ENCODE results near the gene SAMD13.
A peak's percentile ranks its signal among the peaks of the same experiment; 100 is the strongest.

SAMD13 gene

GRCh38 chr1:84370266-84370665 is 68.8 kb downstream of the SAMD13 start:
- FAIRE-seq (no peak), DNase-seq (ENCODE audit: low spot score) (no peak)

- DNase-seq (ENCODE audit: low spot score) (no peak), FAIRE-seq (no peak)
Observed at GRCh38 chr1:84370831-84371394, 69.4 kb downstream of the SAMD13 start.

GRCh38 chr1:84373436-84374141 is 72.1 kb downstream of the SAMD13 start:
- FAIRE-seq (no peak), DNase-seq (ENCODE audit: low spot score) (no peak)

GRCh38 chr1:84374991-84375696 is 73.6 kb downstream of the SAMD13 start:
- FAIRE-seq (no peak), DNase-seq (ENCODE audit: low spot score) (no peak)

GRCh38 chr1:84376000-84376910 is 74.7 kb downstream of the SAMD13 start:
- no peak for FAIRE-seq
- no peak for DNase-seq (ENCODE audit: low spot score)

- DNase-seq (ENCODE audit: low spot score) = peak; percentile 20
- FAIRE-seq = peak; percentile 86
Observed at GRCh38 chr1:84377480-84378095, 76.1 kb downstream of the SAMD13 start.

GRCh38 chr1:84379138-84379916 is 77.8 kb downstream of the SAMD13 start:
- DNase-seq (ENCODE audit: low spot score) (peak; percentile 65), FAIRE-seq (peak; percentile 96)

GRCh38 chr1:84379917-84380180 is 78.3 kb downstream of the SAMD13 start:
- no peak for FAIRE-seq
- DNase-seq (ENCODE audit: low spot score) = no peak

- FAIRE-seq (no peak), DNase-seq (ENCODE audit: low spot score) (no peak)
Observed at GRCh38 chr1:84382127-84382526, 80.6 kb downstream of the SAMD13 start.

GRCh38 chr1:84385347-84385746 is 83.8 kb downstream of the SAMD13 start:
- DNase-seq (ENCODE audit: low spot score) = no peak
- FAIRE-seq = no peak

- no peak for FAIRE-seq
- no peak for DNase-seq (ENCODE audit: low spot score)
Observed at GRCh38 chr1:84386716-84387479, 85.4 kb downstream of the SAMD13 start.

- no peak for DNase-seq (ENCODE audit: low spot score)
- FAIRE-seq = no peak
Observed at GRCh38 chr1:84387480-84388163, 86.1 kb downstream of the SAMD13 start.

- no peak for FAIRE-seq
- DNase-seq (ENCODE audit: low spot score) = no peak
Observed at GRCh38 chr1:84390226-84390625, 88.7 kb downstream of the SAMD13 start.

GRCh38 chr1:84398175-84399155 is 97.0 kb downstream of the SAMD13 start, which contains the start of gene DNASE2B:
Gene DNASE2B (plus strand): TSS chr1:84398484. CDS start chr1:84398565, 81 bp downstream.
- no peak for FAIRE-seq
- DNase-seq (ENCODE audit: low spot score) = no peak

All from RCC 7860 (cell line).